ENCODE results near the gene AGBL4.

The AGBL4 gene

DNA sequence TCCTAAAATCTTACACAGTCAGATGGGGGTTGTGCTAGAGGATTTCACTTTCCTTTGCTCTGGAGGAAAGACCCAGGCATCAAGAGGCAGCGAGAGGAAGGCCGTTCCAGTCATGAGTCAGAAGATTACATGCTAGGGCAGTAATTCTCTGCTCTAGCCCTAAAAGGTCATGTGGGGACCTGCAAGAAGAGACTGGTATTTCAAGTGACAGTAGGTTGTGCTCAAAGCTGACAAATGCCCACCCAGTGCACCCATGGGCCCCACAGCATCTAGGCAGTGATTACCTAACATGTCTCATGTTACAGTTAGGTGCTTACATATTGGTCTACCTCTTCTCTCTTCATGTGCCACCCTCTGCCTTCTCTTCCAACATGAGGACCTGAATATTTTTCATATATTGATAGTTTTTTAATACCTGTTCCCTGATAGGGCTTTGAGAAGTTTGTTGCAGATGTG lies 1147.4 kb downstream of the AGBL4 start:
- DNase-seq = no peak

DNA sequence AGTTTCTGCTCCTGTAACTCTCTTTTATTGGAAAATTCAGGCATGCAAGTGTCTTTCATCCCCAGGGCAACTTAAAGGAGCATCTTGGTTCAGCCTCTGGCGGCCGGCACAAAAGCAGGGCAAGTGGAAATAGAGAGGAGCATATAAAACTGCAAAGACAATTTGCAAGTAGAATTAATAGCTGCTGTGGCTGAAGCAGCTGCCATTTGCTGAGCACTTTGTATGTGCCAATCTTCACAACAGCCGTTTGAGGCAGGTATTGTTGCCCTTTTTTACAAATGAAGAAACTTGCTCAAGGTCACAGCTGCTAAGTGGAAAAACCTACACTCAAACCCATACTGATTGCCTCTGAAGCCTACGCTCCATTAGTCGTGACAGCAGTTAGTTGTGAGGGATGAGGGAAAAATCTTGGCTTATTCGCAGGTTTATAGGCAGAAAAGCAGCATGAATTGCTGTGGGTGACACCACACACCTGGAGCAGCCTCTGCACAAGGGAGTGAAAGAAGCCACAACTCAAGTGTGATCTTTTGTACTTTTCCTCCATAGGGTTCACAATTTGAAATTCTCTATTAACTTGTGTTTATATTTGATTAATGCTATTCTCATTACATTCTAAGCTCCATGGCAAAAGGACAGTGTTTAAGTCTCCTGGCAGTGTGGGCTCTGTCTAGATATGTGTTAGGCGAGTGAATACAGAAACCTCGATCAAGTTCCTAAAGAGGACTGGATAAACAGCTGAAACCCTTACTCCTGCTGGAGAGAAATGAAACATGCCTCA lies 1148.0 kb downstream of the AGBL4 start:
- no peak for DNase-seq

DNA sequence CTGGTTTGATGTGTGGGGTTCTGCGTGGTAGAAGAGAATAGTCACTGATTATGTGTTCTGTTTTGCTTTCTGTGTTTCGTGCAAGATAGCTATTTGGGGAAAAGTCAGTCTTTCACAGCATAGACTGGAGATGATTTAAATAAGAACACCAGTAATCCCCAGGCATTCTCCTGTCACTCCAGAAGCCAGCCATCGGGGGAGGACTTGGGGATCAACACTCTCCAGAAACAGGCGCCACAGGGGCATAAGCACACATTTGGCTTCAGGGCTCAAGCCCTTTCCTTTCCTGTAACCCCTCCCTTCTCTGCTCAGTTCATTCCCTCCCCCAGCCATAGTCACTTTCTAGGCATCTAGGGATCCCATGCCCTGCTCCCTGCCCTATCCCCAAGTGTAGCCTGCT lies 1149.8 kb downstream of the AGBL4 start:
- DNase-seq = no peak

- DNase-seq = peak in 1 of 5 experiments; percentile 29
Observed at GRCh38 chr1:48870596-48870995, 1153.2 kb downstream of the AGBL4 start.

DNA sequence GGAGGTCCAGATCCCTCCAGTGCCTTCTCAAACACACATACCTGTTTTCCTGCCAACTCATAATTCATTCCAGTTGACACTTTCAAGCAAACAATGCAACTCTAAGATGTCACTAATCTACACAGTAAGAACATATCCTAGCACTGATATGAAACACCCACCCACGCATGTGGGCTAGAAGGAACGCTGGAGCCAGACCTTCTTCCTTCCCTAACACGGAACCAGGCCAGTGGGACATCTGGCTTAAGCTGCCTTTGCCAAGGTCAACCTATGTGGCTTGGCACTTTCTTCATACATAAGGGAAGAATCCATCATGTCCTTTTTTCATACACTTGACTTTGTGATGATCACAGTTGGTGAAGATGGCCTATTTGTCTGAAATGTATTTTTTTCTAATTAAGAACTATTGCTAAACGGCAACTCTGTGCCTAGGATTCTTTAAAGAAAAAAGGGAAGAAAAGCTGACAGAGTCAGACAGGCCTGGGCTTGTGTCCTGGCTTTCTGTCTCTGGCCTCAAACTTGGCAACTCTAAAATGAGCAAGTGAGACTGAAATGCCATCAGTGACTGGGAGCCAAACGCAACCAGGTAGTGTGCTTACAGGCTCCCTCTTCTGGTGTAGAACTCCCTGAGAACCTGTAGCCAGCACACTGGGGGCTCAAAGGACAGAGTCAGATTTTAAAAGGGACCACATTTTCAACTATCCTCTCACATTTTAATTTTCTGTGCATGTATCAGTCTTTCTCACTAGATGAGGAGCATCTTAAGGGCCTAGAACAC lies 1154.4 kb downstream of the AGBL4 start:
- no peak for DNase-seq

DNA sequence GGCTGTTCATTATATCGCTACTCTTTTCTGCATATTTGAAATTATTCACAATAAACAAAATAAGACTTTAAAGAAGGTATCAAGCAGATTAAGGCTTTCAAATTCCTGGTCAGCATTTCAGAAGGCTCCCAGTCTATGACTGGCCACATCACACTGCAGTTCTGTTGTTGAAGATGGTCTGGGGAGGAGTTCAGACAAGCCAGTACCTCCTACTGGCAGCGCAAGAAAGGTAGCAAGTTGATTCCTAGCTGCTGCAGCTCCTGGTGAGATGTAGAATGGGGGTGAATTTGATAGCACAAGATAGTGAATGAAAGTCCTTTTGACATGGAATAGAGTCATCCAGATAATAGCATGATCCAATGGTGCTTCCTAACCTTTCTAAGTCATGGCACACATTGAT lies 1158.8 kb downstream of the AGBL4 start:
- DNase-seq = no peak

GRCh38 chr1:48859456-48859855 lies 1164.3 kb downstream of the AGBL4 start:
- no peak for DNase-seq

- DNase-seq = no peak
Observed at GRCh38 chr1:48858200-48858920, 1165.4 kb downstream of the AGBL4 start.

- no peak for DNase-seq
Observed at GRCh38 chr1:48853006-48853405, 1170.7 kb downstream of the AGBL4 start.

- DNase-seq = no peak
Observed at GRCh38 chr1:48851638-48852037, 1172.1 kb downstream of the AGBL4 start.

DNA sequence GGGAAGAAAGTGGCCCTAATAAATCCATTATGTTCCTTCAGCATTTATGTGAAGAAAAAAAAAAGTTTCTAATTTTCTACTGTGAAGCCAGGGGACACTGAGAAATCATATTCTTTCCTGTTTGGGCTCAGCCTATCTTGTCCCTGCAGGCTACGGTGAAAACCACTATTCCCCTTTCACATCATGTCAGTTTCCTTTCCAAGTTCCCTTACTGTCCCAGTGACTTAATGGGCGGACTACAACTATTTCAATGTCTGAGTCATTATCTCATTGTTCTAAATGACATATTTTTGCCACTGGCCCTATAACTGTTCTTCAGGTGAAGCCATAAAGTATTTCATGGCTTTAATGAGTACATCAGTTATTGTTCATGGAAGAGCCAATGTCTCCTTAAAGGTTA lies 1175.7 kb downstream of the AGBL4 start:
- no peak for DNase-seq

- no peak for DNase-seq
Observed at GRCh38 chr1:48846441-48846840, 1177.3 kb downstream of the AGBL4 start.

DNA sequence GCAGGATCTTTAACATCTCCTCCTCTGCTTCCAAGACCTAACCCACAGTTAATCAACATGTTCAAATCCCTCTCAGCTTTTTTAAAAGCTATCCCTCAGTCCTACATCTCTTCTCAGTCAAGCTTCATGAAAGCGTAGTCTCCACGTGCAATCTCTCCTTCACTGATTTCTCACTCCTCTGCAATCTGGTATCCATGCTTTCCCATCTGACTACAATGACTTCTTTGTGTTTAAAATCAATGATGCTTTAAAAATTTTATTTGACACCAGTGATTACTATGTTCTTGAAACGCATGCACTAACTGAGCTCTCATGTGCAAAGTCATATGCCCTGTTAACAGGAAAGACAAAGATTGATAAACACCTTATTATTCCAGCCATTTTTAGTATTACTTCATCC lies 1179.6 kb downstream of the AGBL4 start:
- no peak for DNase-seq

DNA sequence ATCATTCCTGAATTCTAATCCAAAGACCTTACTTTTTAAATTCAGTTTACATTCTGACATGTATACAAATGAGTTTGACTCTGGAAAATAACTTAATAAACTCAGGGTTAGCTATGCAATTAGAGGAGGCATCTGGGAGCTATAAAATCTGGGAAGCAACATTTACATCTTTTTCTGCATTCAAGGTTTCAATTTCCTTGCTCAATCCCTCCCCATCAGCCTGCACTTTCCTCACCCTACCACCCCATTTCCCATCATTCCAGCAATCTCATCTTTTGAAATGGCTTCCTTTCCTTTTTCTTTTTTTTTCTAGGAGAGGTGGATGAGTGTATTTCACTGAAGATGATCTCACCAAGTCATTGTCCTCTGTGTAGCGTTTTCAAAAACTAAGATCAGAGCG lies 1181.8 kb downstream of the AGBL4 start:
- no peak for DNase-seq

DNA sequence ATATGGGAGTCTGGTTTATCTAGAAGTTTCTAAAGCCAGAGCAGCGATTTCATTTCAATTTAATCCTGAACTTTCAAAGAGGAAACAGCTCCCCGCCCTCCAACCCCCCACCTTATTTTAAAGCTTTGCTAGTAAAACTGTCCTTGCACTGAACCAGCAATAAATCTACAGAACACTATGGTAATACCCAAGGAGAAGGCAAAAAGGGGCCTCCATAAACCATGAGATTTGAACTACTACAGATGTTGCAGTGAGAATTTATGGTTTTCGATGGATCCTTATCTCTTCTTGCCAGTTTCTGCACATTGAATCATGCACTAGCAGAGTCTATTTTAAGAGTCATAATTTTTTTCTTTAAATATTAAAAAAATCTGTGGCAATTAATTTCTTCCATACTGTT lies 1182.3 kb downstream of the AGBL4 start:
- no peak for DNase-seq

DNA sequence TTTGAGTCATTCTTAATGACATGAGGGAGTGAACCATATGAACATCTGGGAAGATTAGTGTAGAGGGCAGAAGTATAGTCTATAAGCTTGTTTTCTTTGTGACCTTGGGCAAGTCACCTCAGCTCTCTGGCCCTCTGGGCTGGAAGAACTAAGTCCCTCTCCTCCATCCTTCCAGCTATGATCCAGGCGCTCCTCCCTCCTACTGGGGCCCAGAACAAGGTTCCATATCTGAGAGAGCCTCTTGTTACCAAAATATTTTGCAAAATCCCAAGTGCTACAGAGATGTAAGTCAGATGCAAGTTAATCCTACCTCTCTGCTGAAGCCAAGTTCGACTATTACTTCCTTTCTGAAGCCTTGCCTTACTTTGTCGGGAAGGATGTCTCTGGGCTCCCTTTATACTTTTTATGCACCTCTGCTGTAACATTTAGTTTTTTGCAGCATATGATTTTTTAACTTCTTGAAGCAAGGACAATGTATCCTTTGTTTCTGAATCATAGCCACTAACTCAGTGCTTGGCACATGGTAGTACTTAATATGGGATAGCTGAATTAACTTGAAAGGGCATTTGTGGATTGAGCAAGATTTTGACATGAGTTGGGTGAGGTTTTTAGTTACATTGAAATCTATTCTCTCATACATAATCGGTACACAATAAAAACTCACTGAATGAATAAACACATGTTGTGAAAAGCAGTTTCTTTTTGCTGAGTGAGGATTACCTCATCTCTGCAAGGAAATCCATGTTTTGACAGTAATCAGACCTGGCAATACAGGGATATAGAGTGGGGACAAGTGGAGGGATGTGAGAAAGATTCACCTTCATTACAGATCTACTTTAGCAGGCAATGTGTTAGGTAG lies 1192.4 kb downstream of the AGBL4 start:
- DNase-seq = no peak

- no peak for DNase-seq
Observed at GRCh38 chr1:48830715-48831114, 1193.0 kb downstream of the AGBL4 start.

GRCh38 chr1:48829446-48829845 lies 1194.3 kb downstream of the AGBL4 start:
- DNase-seq = no peak

DNA sequence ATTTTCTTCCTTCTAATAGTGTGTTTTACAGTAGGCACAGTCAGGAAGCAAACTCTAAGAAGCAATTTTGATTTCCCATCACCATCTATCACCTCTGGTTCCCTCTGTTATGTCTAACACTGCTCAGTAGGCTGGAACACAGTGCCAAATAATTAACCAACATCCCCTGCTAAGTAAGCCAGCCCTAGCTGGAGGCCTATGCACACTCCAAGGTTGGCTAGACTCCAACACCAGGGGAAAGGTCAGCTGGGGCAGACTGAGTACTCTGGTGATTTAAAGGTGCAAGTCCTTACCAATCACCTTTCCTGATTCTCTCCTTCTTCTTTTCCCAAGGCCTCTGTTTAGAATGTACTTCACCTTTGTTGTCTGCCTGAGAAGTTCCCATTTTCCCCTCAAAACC lies 1200.6 kb downstream of the AGBL4 start:
- no peak for DNase-seq

DNA sequence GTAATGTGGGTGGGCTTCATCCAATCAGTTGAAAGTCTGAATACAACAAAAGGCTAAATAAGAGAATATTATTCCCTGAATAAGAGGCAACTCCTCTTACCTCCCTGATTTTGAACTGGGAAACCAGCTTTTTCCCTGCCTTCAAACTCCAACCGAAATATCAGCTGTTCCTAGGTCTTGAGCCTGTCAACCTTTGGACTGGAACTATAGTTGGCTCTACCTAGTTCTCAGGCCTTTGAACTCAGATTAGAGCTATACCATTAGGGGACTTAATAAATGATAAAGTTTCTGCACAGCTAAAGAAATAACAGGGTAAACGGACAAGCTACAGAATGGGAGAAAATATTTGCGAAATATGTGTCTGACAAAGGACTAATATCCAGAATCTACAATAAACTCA lies 1203.3 kb downstream of the AGBL4 start:
- DNase-seq = no peak

- DNase-seq = peak in 1 of 5 experiments; percentile 37
Observed at GRCh38 chr1:48817505-48818114, 1206.1 kb downstream of the AGBL4 start.

DNA sequence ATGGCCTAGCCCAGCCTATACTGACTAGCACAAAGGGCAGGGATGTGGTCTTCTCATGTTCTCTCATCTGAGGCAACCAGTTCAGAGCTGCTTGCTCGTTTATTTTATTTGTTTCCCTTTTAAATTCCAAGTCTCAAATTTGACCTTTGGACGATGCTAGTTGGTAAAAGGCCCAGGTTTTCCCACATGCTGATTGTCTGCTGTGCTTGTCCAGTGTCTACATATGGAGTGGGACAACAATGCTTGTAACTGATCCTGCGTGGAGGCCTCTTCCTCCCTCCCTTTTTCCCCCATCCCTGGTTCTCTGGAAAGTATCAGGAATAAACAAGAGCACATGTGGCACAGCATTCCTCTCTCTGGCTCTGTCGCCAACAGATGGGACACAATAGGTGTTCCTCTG lies 1213.0 kb downstream of the AGBL4 start:
- DNase-seq = no peak
